Stimulated activated naive CD8-positive, alpha-beta T cell treated with anti-CD3 and anti-CD28 coated beads, Interleukin-15, Interleukin-2, amounts not matched to agents 100 ng/mL and 50 ng/mL, for 24 hours (primary cell): ENCODE results near the gene ARL3.

Experiments
- H3K27ac Mint-ChIP-seq: one replicate; pipeline ENCODE4 v1.8.0; 2021; ENCODE audit warnings: mild to moderate bottlenecking, mixed read lengths
- H3K27me3 Mint-ChIP-seq: one replicate; pipeline ENCODE4 v1.8.0; 2021; ENCODE audit warnings: mixed read lengths
- H3K36me3 Mint-ChIP-seq: one replicate; pipeline ENCODE4 v1.8.0; 2021; ENCODE audit warnings: low read depth, mixed read lengths
- H3K4me1 Mint-ChIP-seq: one replicate; pipeline ENCODE4 v1.8.0; 2021; ENCODE audit warnings: low read depth, mixed read lengths
- H3K4me3 Mint-ChIP-seq: one replicate; pipeline ENCODE4 v1.8.0; 2021; ENCODE audit warnings: mild to moderate bottlenecking, mixed read lengths
- H3K9me3 Mint-ChIP-seq: one replicate; pipeline ENCODE4 v1.8.0; 2021; ENCODE audit warnings: mixed read lengths

ARL3 gene

GRCh38 chr10:102635377-102635776 lies 78.8 kb downstream of the ARL3 start:
- peak overlapping the region; percentile 2 for H3K4me3 Mint-ChIP-seq
- H3K9me3 Mint-ChIP-seq, result no peaks in the 10 kb centered on the region
- H3K36me3 Mint-ChIP-seq, result no peaks in the 10 kb centered on the region
- peak overlapping the region; percentile 53 for H3K27ac Mint-ChIP-seq
- no peaks in the 10 kb centered on the region for H3K27me3 Mint-ChIP-seq
- H3K4me1 Mint-ChIP-seq, result peaks cover 47% of the 10 kb centered on the region

GRCh38 chr10:102634686-102635085 lies 79.5 kb downstream of the ARL3 start:
- Mint-ChIP-seq H3K4me1 (peaks cover 47% of the 10 kb centered on the region), H3K4me3 (no peak overlapping the region), H3K27ac (no peak overlapping the region)

GRCh38 chr10:102633848-102634247 lies 80.3 kb downstream of the ARL3 start:
- Mint-ChIP-seq H3K27me3 (no peaks in the 10 kb centered on the region), H3K4me1 (peaks cover 47% of the 10 kb centered on the region), H3K27ac (peak overlapping the region; percentile 81), H3K4me3 (no peak overlapping the region), H3K9me3 (no peaks in the 10 kb centered on the region), H3K36me3 (no peaks in the 10 kb centered on the region)

More at GRCh38 chr10:102634686-102635085, 79.5 kb downstream of the ARL3 start:
- Mint-ChIP-seq H3K9me3 (no peaks in the 10 kb centered on the region), H3K27me3 (no peaks in the 10 kb centered on the region), H3K36me3 (no peaks in the 10 kb centered on the region)

DNA sequence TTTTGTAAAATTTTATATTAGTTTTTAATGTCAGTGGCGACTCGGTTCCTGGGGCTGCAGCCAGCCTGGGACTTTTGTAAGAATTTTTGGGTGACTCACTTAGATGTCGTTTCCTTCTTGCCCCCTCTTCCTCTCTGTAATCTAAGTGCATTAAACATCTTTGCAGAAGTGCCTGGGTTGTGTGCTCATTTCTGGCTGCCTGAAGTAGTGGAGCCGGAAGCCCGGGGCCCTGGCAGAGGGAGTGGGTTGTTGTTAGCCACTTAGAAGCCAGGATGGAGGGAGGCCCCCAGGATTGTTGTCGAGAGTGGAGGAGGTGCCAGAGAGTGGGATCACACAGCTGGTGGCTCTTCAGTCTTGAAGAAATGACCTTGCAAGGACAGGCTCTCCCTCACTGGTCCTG lies 80.9 kb downstream of the ARL3 start:
- Mint-ChIP-seq H3K4me1 (peaks cover 47% of the 10 kb centered on the region), H3K27me3 (no peaks in the 10 kb centered on the region), H3K4me3 (peak overlapping the region; percentile 62), H3K9me3 (no peaks in the 10 kb centered on the region), H3K27ac (peak overlapping the region; percentile 87), H3K36me3 (no peaks in the 10 kb centered on the region)

DNA sequence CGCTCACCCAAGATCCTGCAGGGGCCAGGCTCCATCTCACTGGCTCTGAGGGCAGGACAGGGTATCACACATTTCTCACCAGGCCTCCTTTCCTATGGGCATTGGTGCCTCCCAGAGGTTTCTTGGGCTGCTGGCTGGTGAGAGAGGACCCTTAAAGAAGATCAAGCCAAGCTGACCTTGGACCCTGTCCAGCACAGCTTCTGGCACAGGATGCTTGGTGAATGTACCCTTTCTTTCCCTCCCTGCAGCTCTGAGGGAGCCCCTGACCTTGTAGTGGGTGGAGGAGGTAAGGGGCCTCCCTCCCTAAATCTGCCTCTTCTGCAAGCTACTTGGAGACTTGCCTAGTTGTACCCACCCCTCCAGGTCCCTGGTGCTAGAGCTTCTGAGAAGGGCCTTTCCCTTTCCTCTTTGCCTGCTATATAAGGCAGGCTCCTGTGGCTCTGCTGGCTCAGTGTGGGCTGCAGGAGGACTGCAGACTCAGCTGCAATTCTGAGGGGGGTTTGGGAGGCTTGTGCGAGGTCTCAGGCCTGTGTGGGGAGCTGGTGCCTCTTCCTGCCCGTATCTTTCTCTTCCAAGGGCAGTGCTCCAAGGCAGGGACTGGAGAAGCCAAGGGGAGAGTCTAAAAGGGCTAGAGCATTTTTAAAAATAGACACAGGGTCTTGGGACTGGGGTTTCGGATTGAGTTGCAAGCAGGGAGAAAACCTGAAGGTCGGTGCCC lies 81.6 kb downstream of the ARL3 start:
- no peaks in the 10 kb centered on the region for H3K9me3 Mint-ChIP-seq
- H3K36me3 Mint-ChIP-seq, result no peaks in the 10 kb centered on the region
- peak overlapping the region; percentile 17 for H3K4me3 Mint-ChIP-seq
- peak overlapping the region; percentile 87 for H3K27ac Mint-ChIP-seq
- no peaks in the 10 kb centered on the region for H3K27me3 Mint-ChIP-seq
- H3K4me1 Mint-ChIP-seq, result peaks cover 47% of the 10 kb centered on the region

- no peaks in the 10 kb centered on the region for H3K27me3 Mint-ChIP-seq
- no peaks in the 10 kb centered on the region for H3K36me3 Mint-ChIP-seq
- no peak overlapping the region for H3K4me3 Mint-ChIP-seq
- H3K9me3 Mint-ChIP-seq, result no peaks in the 10 kb centered on the region
- H3K4me1 Mint-ChIP-seq, result peaks cover 47% of the 10 kb centered on the region
- H3K27ac Mint-ChIP-seq, result peak overlapping the region; percentile 87
Measured at GRCh38 chr10:102631525-102632393, 82.4 kb downstream of the ARL3 start.

DNA sequence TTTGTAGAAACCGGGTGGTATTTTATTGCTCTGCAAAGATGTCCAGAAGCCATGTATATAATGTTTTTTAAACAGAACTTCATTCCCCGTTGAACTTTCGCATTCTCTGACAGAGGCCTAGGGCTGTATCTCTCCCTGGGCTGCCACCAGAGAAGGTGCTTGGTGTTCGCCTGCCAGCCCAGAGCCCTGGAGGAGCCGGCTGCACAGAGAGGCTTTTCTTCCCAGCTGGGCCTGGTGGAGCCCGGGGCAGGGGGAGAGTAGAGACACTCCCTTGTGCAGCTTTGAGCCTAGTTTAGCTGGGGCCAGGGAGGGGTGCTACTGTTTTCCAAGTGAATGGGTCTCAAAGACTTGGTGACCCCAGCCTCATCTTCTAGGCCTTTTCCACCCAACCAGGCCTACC lies 83.5 kb downstream of the ARL3 start:
- H3K9me3 Mint-ChIP-seq, result no peaks in the 10 kb centered on the region
- H3K4me3 Mint-ChIP-seq, result no peak overlapping the region
- no peaks in the 10 kb centered on the region for H3K27me3 Mint-ChIP-seq
- H3K4me1 Mint-ChIP-seq, result peaks cover 43% of the 10 kb centered on the region
- H3K27ac Mint-ChIP-seq, result no peak overlapping the region
- H3K36me3 Mint-ChIP-seq, result no peaks in the 10 kb centered on the region

DNA sequence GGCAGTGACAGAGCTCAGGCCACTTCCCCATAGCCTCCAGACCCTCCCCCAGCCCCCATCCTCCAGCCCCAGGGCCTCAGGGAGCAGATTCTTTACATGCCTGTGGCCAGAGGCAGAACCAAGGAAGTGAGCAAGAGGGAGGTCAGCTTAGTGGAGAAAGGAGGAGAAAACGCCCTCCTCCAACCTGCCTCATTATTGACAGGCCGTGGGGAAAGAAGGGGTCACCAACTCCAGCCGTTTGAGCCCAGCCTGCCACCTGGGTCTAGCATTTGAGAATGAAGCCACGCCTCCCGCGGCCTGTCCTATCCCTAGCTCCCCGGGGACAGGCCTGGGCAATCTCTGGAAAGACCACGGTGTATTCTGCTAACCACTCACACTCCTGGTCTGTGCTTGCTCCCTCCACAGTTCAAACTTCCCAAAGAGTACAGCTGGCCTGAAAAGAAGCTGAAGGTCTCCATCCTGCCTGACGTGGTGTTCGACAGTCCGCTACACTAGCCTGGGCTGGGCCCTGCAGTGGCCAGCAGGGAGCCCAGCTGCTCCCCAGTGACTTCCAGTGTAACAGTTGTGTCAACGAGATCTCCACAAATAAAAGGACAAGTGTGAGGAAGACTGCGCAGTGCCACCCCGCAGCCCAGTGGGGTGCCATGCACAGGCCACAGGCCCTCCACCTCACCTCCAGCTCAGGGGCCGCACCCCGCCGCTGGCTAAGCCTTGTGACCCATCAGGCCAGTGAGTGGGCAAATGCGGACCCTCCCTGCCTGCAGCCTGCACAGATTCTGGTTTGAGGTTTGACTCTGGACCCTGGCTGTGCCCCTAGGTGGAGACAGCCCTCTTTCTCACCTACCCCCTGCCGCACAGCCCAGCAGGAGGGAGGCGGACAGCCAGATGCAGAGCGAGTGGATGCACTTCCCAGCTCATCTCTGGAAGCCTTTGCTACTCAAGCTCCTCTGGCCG lies 84.3 kb downstream of the ARL3 start:
- Mint-ChIP-seq H3K36me3 (no peaks in the 10 kb centered on the region), H3K4me3 (no peak overlapping the region), H3K9me3 (no peaks in the 10 kb centered on the region), H3K27ac (no peak overlapping the region), H3K27me3 (no peaks in the 10 kb centered on the region), H3K4me1 (peaks cover 36% of the 10 kb centered on the region)

DNA sequence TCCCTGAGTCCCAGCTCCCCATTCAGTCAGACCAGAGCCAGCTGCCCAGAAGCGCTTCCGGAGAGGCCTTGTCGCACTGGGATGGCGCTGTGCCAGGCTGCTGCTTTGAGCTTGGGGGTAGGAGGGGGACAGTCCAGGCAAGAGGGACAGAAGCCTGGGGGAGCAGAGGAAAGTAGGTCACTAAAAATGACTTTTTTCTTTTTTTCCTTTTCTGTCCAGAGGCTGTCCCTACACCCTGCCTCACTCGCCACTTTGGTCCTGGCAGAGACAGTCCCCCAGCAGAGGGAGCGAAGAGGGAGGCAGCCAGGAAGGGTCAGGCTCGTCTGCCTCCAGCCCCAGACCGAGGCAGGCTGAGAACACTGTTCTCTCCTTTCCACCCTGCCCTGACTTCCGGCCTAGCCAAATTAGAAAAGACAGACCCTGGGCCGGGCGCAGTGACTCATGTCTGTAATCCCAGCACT lies 85.7 kb downstream of the ARL3 start:
- no peak overlapping the region for H3K27ac Mint-ChIP-seq
- no peaks in the 10 kb centered on the region for H3K27me3 Mint-ChIP-seq
- H3K4me1 Mint-ChIP-seq, result peaks cover 22% of the 10 kb centered on the region
- no peaks in the 10 kb centered on the region for H3K9me3 Mint-ChIP-seq
- H3K4me3 Mint-ChIP-seq, result no peak overlapping the region
- H3K36me3 Mint-ChIP-seq, result no peaks in the 10 kb centered on the region

GRCh38 chr10:102627736-102628293 lies 86.4 kb downstream of the ARL3 start:
- Mint-ChIP-seq H3K36me3 (no peaks in the 10 kb centered on the region), H3K4me3 (no peak overlapping the region), H3K4me1 (peaks cover 15% of the 10 kb centered on the region), H3K27me3 (no peaks in the 10 kb centered on the region), H3K27ac (no peak overlapping the region), H3K9me3 (no peaks in the 10 kb centered on the region)

DNA sequence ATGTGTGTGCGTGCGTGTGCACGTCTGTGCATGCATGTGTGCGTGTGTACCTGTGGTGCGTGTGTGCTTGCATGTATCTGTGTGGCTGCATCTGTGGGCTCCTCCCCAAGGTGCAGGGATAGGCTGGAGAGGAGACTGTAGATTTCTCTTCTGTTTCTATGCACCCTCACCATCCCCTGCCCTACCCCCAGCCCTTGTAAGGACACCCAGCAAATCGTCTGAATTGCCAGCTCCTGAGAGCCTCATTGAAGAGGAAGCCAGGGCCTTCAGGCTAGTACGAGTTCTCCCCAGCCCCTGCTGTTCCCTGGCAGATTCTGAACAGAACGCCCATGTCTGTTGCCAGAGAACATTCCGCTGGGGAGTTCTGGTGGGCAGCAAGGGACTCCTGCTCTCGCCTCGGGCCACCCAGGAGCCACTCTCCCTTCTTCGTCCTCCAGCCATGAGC lies 86.9 kb downstream of the ARL3 start:
- Mint-ChIP-seq H3K4me1 (peaks cover 10% of the 10 kb centered on the region), H3K4me3 (no peak overlapping the region), H3K36me3 (no peaks in the 10 kb centered on the region), H3K27me3 (no peaks in the 10 kb centered on the region), H3K27ac (no peak overlapping the region), H3K9me3 (no peaks in the 10 kb centered on the region)

- Mint-ChIP-seq H3K27ac (no peak overlapping the region), H3K4me3 (no peak overlapping the region), H3K4me1 (peaks cover under 1% of the 10 kb centered on the region), H3K9me3 (no peaks in the 10 kb centered on the region), H3K36me3 (no peaks in the 10 kb centered on the region), H3K27me3 (no peaks in the 10 kb centered on the region)
Measured at GRCh38 chr10:102626026-102626685, 88.0 kb downstream of the ARL3 start.

DNA sequence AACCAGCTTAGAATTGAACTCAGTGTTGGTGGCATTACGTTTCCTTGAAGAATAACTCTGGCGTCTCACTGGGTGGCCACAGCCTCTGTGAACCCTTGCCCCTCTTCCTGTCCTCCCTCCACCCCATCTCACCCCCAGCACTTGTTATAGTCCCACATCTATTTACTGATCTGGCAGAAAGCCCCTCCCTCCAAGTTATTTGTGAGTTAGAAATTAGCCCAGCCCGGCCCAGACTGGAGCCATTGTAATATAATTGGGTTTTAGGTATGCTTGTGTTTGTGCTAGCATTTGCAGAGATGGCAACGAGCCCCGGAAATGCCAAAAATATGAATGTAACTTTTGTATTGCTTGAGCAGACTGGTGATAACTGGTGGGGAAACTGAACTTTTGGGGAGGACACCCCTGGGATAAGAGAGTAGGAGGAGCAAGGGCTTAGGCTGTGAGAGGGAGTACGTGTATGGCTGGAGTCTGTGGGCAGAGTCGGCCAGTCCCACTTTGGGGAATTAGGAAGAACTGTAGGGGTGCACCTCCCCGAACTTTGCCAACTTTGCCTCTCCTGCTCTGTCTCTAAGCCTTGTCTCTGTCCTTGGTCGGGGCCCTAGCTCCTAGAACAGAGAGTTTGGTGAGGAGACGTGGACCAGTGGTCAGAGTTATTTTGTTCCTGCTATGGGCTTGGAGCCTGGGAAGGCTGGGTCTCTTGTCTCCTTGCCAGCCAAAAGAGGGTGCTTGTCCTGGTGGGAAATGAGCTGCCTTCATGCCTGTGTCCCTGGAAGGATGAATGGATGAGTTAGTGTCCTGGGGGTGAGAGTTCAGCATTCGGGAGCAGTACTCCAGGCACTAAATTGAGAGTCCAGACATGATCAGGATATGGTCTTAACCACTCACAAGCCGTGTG lies 89.2 kb downstream of the ARL3 start:
- no peaks in the 10 kb centered on the region for H3K4me1 Mint-ChIP-seq
- no peak overlapping the region for H3K27ac Mint-ChIP-seq
- no peaks in the 10 kb centered on the region for H3K36me3 Mint-ChIP-seq
- no peak overlapping the region for H3K4me3 Mint-ChIP-seq
- H3K27me3 Mint-ChIP-seq, result no peaks in the 10 kb centered on the region
- no peaks in the 10 kb centered on the region for H3K9me3 Mint-ChIP-seq
